Stimulated activated CD8-positive, alpha-beta memory T cell treated with anti-CD3 and anti-CD28 coated beads, Interleukin-12 subunit alpha, Interleukin-12 subunit beta, amount 100 ng/mL, for 4 hours (primary cell): ENCODE measurements around the gene SLC45A1.

Experiments used
- DNase-seq: peaks from one replicate; pipeline ENCODE4 v3.0.0-alpha.2; 2020; ENCODE audit warnings: low read depth

Gene SLC45A1

GRCh38 chr1:8352886-8353785, 35.2 kb downstream of the SLC45A1 start:
- no peak for DNase-seq

- no peak for DNase-seq
Observed at GRCh38 chr1:8354038-8354437, 36.1 kb downstream of the SLC45A1 start.

GRCh38 chr1:8355439-8356255, 37.7 kb downstream of the SLC45A1 start:
- no peak for DNase-seq

GRCh38 chr1:8356256-8357209, 38.6 kb downstream of the SLC45A1 start:
- DNase-seq, result no peak

- no peak for DNase-seq
Observed at GRCh38 chr1:8357329-8358101, 39.6 kb downstream of the SLC45A1 start.

- DNase-seq, result no peak
Observed at GRCh38 chr1:8358241-8358896, 40.5 kb downstream of the SLC45A1 start.

- no peak for DNase-seq
Observed at GRCh38 chr1:8358897-8359616, 41.1 kb downstream of the SLC45A1 start.

GRCh38 chr1:8359617-8360481, 41.9 kb downstream of the SLC45A1 start:
- DNase-seq, result no peak

- no peak for DNase-seq
Observed at GRCh38 chr1:8360493-8361197, 42.7 kb downstream of the SLC45A1 start.

- no peak for DNase-seq
Observed at GRCh38 chr1:8361198-8361849, 43.4 kb downstream of the SLC45A1 start.

- no peak for DNase-seq
Observed at GRCh38 chr1:8362701-8363101, 44.8 kb downstream of the SLC45A1 start.

- no peak for DNase-seq
Observed at GRCh38 chr1:8363186-8363766, 45.4 kb downstream of the SLC45A1 start.

GRCh38 chr1:8363767-8364301, 45.9 kb downstream of the SLC45A1 start:
- DNase-seq, result no peak

GRCh38 chr1:8364528-8365442, 46.9 kb downstream of the SLC45A1 start:
- DNase-seq, result no peak

- DNase-seq, result no peak
Observed at GRCh38 chr1:8365661-8366362, 47.9 kb downstream of the SLC45A1 start.
